Neural crest cell (in vitro differentiated cells): ENCODE measurements around the gene HOXC13. TPM values are rescaled to one million over a fixed set of nuclear protein-coding genes. Genes with fewer than 3 reads are reported as not detected.

ENCODE experiments used
- DNase-seq: peaks from one replicate; pipeline ENCODE4 v3.0.0; 2021; ENCODE audit warnings: low read depth, mixed read lengths, low spot score
- H3K27ac Mint-ChIP-seq: one replicate; pipeline ENCODE4 v1.8.0; 2021; ENCODE audit warnings: mild to moderate bottlenecking, mixed read lengths; ENCODE audit not compliant: unreplicated experiment
- H3K27me3 Mint-ChIP-seq: 2 replicates; pipeline ENCODE4 v1.8.0; 2021; ENCODE audit warnings: low read depth, mild to moderate bottlenecking, mixed read lengths
- H3K36me3 Mint-ChIP-seq: 2 replicates; pipeline ENCODE4 v1.8.0; 2021; ENCODE audit warnings: low read depth, mild to moderate bottlenecking, mixed read lengths
- H3K4me1 Mint-ChIP-seq: 2 replicates; pipeline ENCODE4 v1.8.0; 2021; ENCODE audit warnings: mixed read lengths
- H3K4me3 Mint-ChIP-seq: one replicate; pipeline ENCODE4 v1.8.0; 2021; ENCODE audit warnings: mild to moderate bottlenecking, mixed read lengths
- H3K9me3 Mint-ChIP-seq: 2 replicates; pipeline ENCODE4 v1.8.0; 2021; ENCODE audit warnings: mixed read lengths
- total RNA-seq: library from RNA; stranded (reverse); gene quantifications from 2 replicates; pipeline ENCODE4 v1.2.1, GENCODE V29; 2021
- TF ChIP-seq, protein P1 (sequence below): fragments of 200-600 bp; sonication (generic); conservative IDR thresholded peaks from 2 replicates; pipeline ENCODE4 v1.5.0; 2021; ENCODE audit warnings: antibody characterized with exemption, mild to moderate bottlenecking

HOXC13 gene
- total RNA-seq, 1 donor from 2014 or later: not detected

DNA sequence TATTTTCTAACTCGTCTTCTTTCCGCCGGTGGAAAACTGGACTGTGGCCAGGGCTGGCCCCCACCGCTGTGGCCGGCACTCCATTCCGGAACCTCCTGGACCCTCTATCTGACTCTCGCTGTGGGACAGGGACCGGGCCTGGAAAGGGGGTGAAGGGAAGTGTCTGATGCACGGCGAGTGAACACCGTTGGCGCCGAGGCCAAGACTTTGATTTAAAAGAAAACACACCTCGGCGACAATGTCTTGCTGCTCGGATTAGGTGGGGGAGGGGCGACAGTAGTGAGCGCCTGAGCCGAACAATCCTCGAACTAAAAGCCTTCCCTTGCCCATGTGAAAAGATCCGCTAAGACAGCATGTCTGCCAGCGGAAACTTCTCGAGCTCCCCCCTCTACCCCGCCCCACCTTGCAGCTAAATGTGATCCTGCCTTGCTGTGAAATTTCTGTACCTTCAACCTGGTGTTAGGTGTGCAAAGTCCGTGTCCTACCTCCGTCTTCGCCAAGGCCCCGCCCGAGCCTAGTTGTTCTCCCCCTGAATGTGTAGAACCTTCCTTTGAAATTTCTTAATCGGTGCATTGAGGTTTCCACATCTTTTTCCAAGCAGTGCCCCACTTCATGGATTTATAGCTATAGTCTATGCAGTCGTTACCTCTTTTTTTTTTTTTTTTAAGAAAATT lies 37.0 kb downstream of the HOXC13 start:
- Mint-ChIP-seq H3K27me3 (peaks cover 98% of the 10 kb centered on the region), H3K27ac (no peak overlapping the region), H3K36me3 (peaks cover 7% of the 10 kb centered on the region), H3K4me1 (no peaks in the 10 kb centered on the region), H3K4me3 (no peak overlapping the region), H3K9me3 (no peaks in the 10 kb centered on the region)
- no peak for DNase-seq
- TF ChIP-seq, protein P1, sequence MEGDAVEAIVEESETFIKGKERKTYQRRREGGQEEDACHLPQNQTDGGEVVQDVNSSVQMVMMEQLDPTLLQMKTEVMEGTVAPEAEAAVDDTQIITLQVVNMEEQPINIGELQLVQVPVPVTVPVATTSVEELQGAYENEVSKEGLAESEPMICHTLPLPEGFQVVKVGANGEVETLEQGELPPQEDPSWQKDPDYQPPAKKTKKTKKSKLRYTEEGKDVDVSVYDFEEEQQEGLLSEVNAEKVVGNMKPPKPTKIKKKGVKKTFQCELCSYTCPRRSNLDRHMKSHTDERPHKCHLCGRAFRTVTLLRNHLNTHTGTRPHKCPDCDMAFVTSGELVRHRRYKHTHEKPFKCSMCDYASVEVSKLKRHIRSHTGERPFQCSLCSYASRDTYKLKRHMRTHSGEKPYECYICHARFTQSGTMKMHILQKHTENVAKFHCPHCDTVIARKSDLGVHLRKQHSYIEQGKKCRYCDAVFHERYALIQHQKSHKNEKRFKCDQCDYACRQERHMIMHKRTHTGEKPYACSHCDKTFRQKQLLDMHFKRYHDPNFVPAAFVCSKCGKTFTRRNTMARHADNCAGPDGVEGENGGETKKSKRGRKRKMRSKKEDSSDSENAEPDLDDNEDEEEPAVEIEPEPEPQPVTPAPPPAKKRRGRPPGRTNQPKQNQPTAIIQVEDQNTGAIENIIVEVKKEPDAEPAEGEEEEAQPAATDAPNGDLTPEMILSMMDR: no peak

- no peaks in the 10 kb centered on the region for H3K9me3 Mint-ChIP-seq
- no peak overlapping the region for H3K4me3 Mint-ChIP-seq
- H3K27ac Mint-ChIP-seq: no peak overlapping the region
- no peak for DNase-seq
- H3K27me3 Mint-ChIP-seq: peaks cover 98% of the 10 kb centered on the region
- peaks cover 7% of the 10 kb centered on the region for H3K36me3 Mint-ChIP-seq
- H3K4me1 Mint-ChIP-seq: no peaks in the 10 kb centered on the region
- TF ChIP-seq, protein P1: no peak
These were observed 37.7 kb downstream of the HOXC13 start for GRCh38 chr12:53976172-53976822.

DNA sequence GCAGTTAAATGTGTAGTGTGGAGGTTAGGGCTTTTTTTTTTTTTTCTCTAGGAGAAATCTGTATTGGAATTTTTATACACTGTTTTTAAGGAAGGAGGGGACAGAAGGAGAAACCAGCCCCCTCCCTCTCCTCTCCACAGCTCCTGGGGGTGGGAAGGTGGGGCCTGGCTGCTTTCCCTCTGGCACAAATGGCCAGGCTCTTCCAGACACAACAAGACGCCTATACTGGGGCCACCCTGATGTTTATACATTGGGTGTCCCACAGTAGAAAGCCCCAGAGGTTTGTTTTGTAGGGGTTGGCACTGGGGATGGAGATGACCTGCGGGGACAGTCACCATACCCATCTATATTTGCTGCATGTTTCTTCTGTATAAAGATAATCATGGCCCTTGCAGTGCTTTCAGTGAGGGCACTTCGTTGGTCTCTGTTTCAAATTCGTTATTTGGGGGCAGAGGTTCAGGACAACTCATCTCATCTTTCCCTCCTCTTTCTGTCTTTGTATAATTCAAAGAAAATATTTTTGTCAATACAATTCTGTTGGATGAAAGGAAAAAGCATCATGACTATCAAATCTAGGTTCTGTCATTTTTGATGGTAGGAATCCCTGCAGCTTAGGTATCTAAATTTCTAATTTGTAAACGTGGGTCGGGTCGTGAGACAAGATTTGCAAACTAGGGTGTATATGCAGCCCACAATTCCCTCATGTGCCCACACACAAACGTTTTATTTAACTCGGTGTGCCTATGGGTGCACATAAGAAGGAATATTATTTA lies 38.4 kb downstream of the HOXC13 start:
- Mint-ChIP-seq H3K27me3 (peaks cover 98% of the 10 kb centered on the region), H3K36me3 (peaks cover 7% of the 10 kb centered on the region), H3K27ac (no peak overlapping the region), H3K4me1 (no peaks in the 10 kb centered on the region), H3K4me3 (no peak overlapping the region), H3K9me3 (no peaks in the 10 kb centered on the region)
- TF ChIP-seq, protein P1: no peak
- no peak for DNase-seq

DNA sequence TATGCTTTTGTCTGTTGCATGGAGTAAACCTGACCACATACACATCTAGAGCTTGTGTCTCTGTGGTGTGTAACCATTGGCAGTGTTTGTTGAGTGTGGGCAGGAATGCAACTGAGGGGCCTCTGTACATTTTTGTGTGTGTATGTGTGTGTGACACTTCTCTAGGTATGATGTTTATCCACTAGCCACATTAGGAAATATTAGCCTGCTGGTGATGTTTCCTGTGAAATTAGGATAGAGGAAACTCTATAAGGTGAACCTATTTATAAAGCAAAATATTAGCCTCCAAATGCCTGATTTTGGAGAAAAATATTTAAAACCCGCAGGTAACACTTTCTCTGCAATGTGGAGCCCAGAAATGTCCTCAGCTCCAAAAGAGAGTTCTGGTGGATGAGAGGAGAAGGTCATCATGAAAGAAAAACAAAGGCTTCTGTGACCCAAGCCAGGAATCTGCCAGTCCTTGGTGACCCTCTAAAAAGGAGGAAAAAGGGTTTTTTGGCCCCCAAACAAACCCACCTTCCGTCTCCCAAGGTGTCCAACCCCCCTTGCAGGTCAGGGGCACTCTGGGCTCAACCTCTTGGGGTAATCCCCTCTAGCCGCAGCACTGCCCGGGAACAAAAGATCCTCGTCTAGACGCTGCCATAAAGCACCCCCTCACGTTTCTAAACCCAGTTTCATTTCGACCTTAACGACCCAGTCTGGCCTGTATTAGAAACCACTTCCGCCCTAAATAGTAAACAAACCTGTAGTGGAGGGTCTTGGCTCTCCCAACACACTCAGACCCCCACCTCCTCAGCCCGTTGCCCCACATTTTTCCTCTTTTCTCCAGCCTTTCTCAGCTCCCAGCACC lies 39.2 kb downstream of the HOXC13 start:
- peaks cover 7% of the 10 kb centered on the region for H3K36me3 Mint-ChIP-seq

More for the DNA sequence above, 39.2 kb downstream of the HOXC13 start:
- Mint-ChIP-seq H3K27ac (no peak overlapping the region), H3K27me3 (peaks cover 98% of the 10 kb centered on the region), H3K4me1 (no peaks in the 10 kb centered on the region), H3K9me3 (no peaks in the 10 kb centered on the region), H3K4me3 (no peak overlapping the region)
- DNase-seq: no peak
- TF ChIP-seq, protein P1: no peak
